Large intestine (tissue), 3 donors: Measurements from ENCODE around the gene ATRIP. TPM values are rescaled to one million over a fixed set of nuclear protein-coding genes. Genes with fewer than 3 reads are reported as not detected.
A peak's percentile ranks its signal among the peaks of the same experiment; 100 is the strongest.

ENCODE experiments used
- DNase-seq, 2 donors: peaks; one replicate each; pipeline versions ENCODE4 v3.0.0 to v3.0.0-alpha.2; 2013
- H3K27ac ChIP-seq: one replicate; pipeline ENCODE4 v1.5.1; 2013; ENCODE audit warnings: low read length
- H3K27me3 ChIP-seq: 2 replicates; pipeline ENCODE4 v1.6.1; 2013; ENCODE audit warnings: low read length; ENCODE audit not compliant: control insufficient read depth, insufficient read depth
- H3K36me3 ChIP-seq: 2 replicates; pipeline ENCODE4 v1.6.1; 2013; ENCODE audit warnings: low read length; ENCODE audit not compliant: control insufficient read depth, insufficient read depth
- H3K4me1 ChIP-seq: one replicate; pipeline ENCODE4 v1.6.1; 2013; ENCODE audit warnings: low read length; ENCODE audit not compliant: control insufficient read depth, insufficient read depth
- H3K4me3 ChIP-seq: one replicate; pipeline ENCODE4 v1.5.1; 2013; ENCODE audit warnings: low read length
- H3K9me3 ChIP-seq: one replicate; pipeline ENCODE4 v1.6.1; 2013; ENCODE audit warnings: mild to moderate bottlenecking, low read depth, low read length, moderate library complexity; ENCODE audit not compliant: control insufficient read depth
- WGBS: methylation state at CpG from one replicate; pipeline ENCODE4 v1.1.5; 2013; ENCODE audit warnings: low lambda C conversion rate; ENCODE audit not compliant: insufficient coverage; 5-methylcytosine and 5-hydroxymethylcytosine counted together
- polyA plus RNA-seq: library from polyadenylated mRNA; unstranded; fragments of 120-200 nt; gene quantifications from one replicate; pipeline ENCODE4 v1.2.1, GENCODE V29; 2013

The ATRIP gene
- polyA plus RNA-seq, 1 donor, result 6.6 TPM

GRCh38 chr3:48423883-48424695 lies 22.4 kb upstream of the ATRIP start:
- Histone ChIP-seq H3K27ac (no peak overlapping the region), H3K27me3 (no peaks in the 10 kb centered on the region), H3K9me3 (peaks cover 3% of the 10 kb centered on the region), H3K36me3 (peaks cover 56% of the 10 kb centered on the region), H3K4me1 (peaks cover 43% of the 10 kb centered on the region), H3K4me3 (no peak overlapping the region)
- no CpG with 5 or more reads among the region's 27 CpGs for WGBS
- DNase-seq, result no peak

DNA sequence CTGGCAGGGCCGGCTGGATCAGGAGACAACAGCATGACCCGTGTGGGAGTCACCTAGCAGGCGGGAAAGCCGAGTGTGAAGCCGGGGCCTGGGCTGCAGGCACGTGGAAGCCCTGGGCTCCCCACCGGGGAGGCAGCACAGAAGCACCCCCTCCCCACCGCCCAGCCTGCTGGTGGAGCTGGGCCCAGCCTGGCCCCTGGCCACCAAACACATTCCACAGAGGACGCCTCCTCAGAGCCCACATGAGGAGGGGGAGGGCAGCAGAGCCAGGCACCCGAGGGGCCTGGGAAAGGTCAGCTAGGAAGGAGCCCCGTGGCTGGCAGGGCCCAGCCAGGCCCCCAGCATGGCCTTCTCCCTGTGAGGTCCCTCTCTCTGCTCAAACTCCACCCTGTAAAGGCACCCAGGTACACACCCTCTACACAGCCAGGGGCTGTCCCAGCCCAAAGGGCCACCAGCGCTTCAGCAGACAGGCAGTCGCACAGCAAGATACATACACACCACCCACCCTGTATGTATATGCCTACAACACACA lies 21.2 kb upstream of the ATRIP start:
- H3K27ac ChIP-seq, result peak overlapping the region; percentile 48
- peaks cover 44% of the 10 kb centered on the region for H3K36me3 ChIP-seq
- peaks cover 3% of the 10 kb centered on the region for H3K9me3 ChIP-seq
- peaks cover 47% of the 10 kb centered on the region for H3K4me1 ChIP-seq
- DNase-seq, result no peak
- no peak overlapping the region for H3K4me3 ChIP-seq
- no peaks in the 10 kb centered on the region for H3K27me3 ChIP-seq
- WGBS, result no CpG with 5 or more reads among the region's 13 CpGs

- Histone ChIP-seq H3K27me3 (no peaks in the 10 kb centered on the region), H3K36me3 (peaks cover 34% of the 10 kb centered on the region), H3K27ac (peak overlapping the region; percentile 48), H3K4me3 (no peak overlapping the region), H3K4me1 (peaks cover 58% of the 10 kb centered on the region), H3K9me3 (peaks cover 3% of the 10 kb centered on the region)
- no peak for DNase-seq
- WGBS, result no CpG with 5 or more reads among the region's 11 CpGs
Observed at GRCh38 chr3:48426401-48426909, 20.1 kb upstream of the ATRIP start.

- no peak for DNase-seq
- Histone ChIP-seq H3K9me3 (peaks cover 3% of the 10 kb centered on the region), H3K4me3 (peak overlapping the region; percentile 83), H3K36me3 (peaks cover 30% of the 10 kb centered on the region), H3K27ac (peak overlapping the region; percentile 94), H3K27me3 (no peaks in the 10 kb centered on the region), H3K4me1 (peaks cover 65% of the 10 kb centered on the region)
- no CpG with 5 or more reads among the region's 8 CpGs for WGBS
Observed at GRCh38 chr3:48426944-48427629, 19.4 kb upstream of the ATRIP start.

GRCh38 chr3:48427630-48427962 lies 18.9 kb upstream of the ATRIP start:
- Histone ChIP-seq H3K27ac (peak overlapping the region; percentile 94), H3K27me3 (no peaks in the 10 kb centered on the region), H3K4me1 (peaks cover 70% of the 10 kb centered on the region), H3K4me3 (peak overlapping the region; percentile 83), H3K9me3 (peaks cover 3% of the 10 kb centered on the region), H3K36me3 (peaks cover 30% of the 10 kb centered on the region)
- no CpG with 5 or more reads among the region's 9 CpGs for WGBS
- DNase-seq, result peak in 1 of 2 donors; percentile 33

DNA sequence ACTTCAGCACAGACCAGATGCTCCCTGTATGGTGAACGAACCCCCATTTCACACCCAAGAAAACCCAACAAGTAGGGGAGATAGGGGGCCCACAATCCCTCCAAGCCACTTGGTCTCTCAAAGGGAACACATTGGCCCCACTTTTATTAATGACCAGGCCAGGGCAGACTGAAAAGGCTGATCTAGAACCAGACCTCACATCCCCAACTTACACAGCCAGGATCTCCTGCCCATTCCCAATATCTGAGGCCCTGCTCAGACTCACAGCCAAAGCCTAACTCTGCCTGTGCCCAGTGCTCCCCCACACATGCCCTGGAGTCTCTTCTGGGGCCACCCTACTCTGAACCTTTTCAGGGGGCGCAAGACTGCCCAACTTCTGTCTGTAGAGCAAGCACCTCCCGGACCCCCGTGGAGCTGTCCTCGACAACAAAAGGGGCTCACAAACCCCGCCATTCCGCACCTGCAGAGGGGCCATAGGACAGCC lies 18.4 kb upstream of the ATRIP start:
- DNase-seq, result no peak
- H3K36me3 ChIP-seq, result peaks cover 31% of the 10 kb centered on the region
- peak overlapping the region; percentile 94 for H3K27ac ChIP-seq
- H3K4me1 ChIP-seq, result peaks cover 75% of the 10 kb centered on the region
- H3K27me3 ChIP-seq, result no peaks in the 10 kb centered on the region
- no CpG with 5 or more reads among the region's 7 CpGs for WGBS
- H3K4me3 ChIP-seq, result peak overlapping the region; percentile 83
- peaks cover 3% of the 10 kb centered on the region for H3K9me3 ChIP-seq

DNA sequence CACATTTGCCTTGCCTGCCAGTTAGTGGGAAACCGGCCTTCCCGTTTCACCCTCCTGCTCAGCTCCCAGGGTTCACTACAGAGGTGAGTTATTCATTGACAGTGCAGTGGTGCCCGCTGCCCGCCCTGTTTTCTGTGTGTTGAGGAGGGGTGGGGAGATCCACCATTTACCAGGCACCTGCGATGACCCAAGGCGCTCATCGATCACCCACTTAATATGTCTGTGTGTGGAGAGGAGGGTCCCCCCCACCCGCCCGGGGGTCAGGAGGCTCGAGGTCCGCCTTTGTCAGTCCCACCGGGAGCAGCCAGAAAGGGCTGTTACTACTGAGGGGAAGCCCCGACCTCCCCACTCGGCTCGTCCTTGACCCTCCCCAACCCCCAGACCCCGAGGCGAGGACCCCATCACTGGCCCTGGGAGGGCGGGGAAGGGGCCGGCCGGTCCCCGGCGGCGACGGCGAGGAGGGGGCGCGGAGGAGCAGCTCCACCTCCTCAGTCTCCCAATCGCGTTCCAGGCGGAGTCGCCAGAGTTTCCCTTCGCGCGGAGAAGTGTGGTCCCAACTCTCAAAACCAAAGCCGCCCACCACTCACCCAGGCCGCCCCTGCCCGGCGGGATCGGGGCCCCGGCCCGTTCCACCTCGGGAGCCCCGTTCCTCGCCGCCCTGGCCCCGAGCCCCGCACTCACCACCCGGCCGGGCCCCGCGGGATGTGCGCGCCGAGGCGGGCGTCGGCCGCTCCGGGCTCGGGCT lies 17.8 kb upstream of the ATRIP start:
- no CpG with 5 or more reads among the region's 60 CpGs for WGBS
- Histone ChIP-seq H3K4me3 (peak overlapping the region; percentile 83), H3K27ac (peak overlapping the region; percentile 94), H3K4me1 (peaks cover 80% of the 10 kb centered on the region), H3K9me3 (peaks cover 3% of the 10 kb centered on the region), H3K36me3 (peaks cover 26% of the 10 kb centered on the region), H3K27me3 (no peaks in the 10 kb centered on the region)
- DNase-seq, result peak; percentile 65 to 84

GRCh38 chr3:48429317-48429959 lies 17.1 kb upstream of the ATRIP start:
- H3K4me3 ChIP-seq, result peak overlapping the region; percentile 83
- peak; percentile 59 to 87 for DNase-seq
- H3K27ac ChIP-seq, result peak overlapping the region; percentile 94
- H3K27me3 ChIP-seq, result no peaks in the 10 kb centered on the region
- WGBS, result no CpG with 5 or more reads among the region's 86 CpGs
- peaks cover 20% of the 10 kb centered on the region for H3K36me3 ChIP-seq
- H3K9me3 ChIP-seq, result peaks cover 3% of the 10 kb centered on the region
- H3K4me1 ChIP-seq, result peaks cover 83% of the 10 kb centered on the region

GRCh38 chr3:48429960-48430707 lies 16.4 kb upstream of the ATRIP start, which contains the start of gene PLXNB1:
Gene PLXNB1, minus strand, starts transcription at chr3:48430086. Its CDS starts 5,475 bp downstream, at chr3:48424611.
- H3K36me3 ChIP-seq, result peaks cover 15% of the 10 kb centered on the region
- no peaks in the 10 kb centered on the region for H3K27me3 ChIP-seq
- H3K4me1 ChIP-seq, result peaks cover 83% of the 10 kb centered on the region
- peaks cover 3% of the 10 kb centered on the region for H3K9me3 ChIP-seq
- peak within 1 kb of the TSS; percentile 94 for H3K27ac ChIP-seq
- no CpG with 5 or more reads among the region's 15 CpGs for WGBS
- peak within 1 kb of the TSS; percentile 83 for H3K4me3 ChIP-seq
- DNase-seq, result peak; percentile 94 to 98
